Endothelial cell (in vitro differentiated cells): ENCODE measurements around the gene SAMD10. TPM values are rescaled to one million over a fixed set of nuclear protein-coding genes. Genes with fewer than 3 reads are reported as not detected.
A peak's percentile ranks its signal among the peaks of the same experiment; 100 is the strongest.

ENCODE experiments used
- DNase-seq: peaks from one replicate; pipeline ENCODE4 v3.0.0; 2021; ENCODE audit warnings: low spot score
- H3K27ac Mint-ChIP-seq: one replicate; pipeline ENCODE4 v1.8.0; 2021; ENCODE audit warnings: mixed read lengths, inconsistent platforms; ENCODE audit not compliant: unreplicated experiment
- H3K27me3 Mint-ChIP-seq: one replicate; pipeline ENCODE4 v1.8.0; 2021; ENCODE audit warnings: mild to moderate bottlenecking, moderate library complexity, mixed read lengths, inconsistent platforms; ENCODE audit not compliant: unreplicated experiment
- H3K36me3 Mint-ChIP-seq: one replicate; pipeline ENCODE4 v1.8.0; 2021; ENCODE audit warnings: mild to moderate bottlenecking, low read depth, mixed read lengths, inconsistent platforms; ENCODE audit not compliant: unreplicated experiment
- H3K4me1 Mint-ChIP-seq: one replicate; pipeline ENCODE4 v1.8.0; 2021; ENCODE audit warnings: mild to moderate bottlenecking, mixed read lengths, inconsistent platforms; ENCODE audit not compliant: unreplicated experiment
- H3K4me3 Mint-ChIP-seq: one replicate; pipeline ENCODE4 v1.8.0; 2021; ENCODE audit warnings: mild to moderate bottlenecking, mixed read lengths, inconsistent platforms; ENCODE audit not compliant: unreplicated experiment
- H3K9me3 Mint-ChIP-seq: one replicate; pipeline ENCODE4 v1.8.0; 2021; ENCODE audit warnings: mixed read lengths, inconsistent platforms; ENCODE audit not compliant: unreplicated experiment
- microRNA-seq: library from miRNA; unstranded; fragments of <30 nt; microRNA quantifications from one replicate; pipeline ENCODE4, GENCODE V29; 2020; ENCODE audit not compliant: unreplicated experiment
- total RNA-seq: library from RNA; stranded (reverse); fragmentation: NEBNext Ultra II Directional; extraction: Animal tissue kit (Norgen Biotek cat#: 25700); gene quantifications from one replicate; pipeline ENCODE4 v1.2.1, GENCODE V29; 2021; ENCODE audit not compliant: unreplicated experiment
- TF ChIP-seq, protein P1 (sequence below): fragments of 200-600 bp; sonication (generic); IDR thresholded peaks from one replicate; pipeline ENCODE4 v1.5.0; 2021; ENCODE audit warnings: antibody characterized with exemption; ENCODE audit not compliant: unreplicated experiment

The SAMD10 gene
- total RNA-seq, 1 donor from 2014 or later = 5.0 TPM

DNA sequence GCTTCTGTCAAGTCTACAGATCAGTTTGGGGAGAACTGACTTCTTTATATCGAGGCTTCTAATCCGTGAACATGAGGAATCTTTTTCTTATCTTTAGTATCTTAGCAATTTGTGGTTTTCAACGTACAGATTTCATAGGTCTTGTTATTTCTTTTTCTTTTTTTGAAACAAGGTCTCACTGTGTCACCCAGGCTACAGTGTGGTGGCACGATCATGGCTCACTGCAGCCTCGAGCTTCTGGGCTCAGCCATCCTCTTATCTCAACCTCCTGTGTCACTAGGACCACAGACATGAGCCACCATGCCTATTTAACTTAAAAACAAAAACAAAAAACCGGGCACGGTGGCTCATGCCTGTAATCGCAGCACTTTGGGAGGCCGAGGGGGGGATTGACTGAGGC, 55.2 kb downstream of the SAMD10 start:
- H3K9me3 Mint-ChIP-seq = no peaks in the 10 kb centered on the region
- DNase-seq = no peak
- no peak overlapping the region for H3K27ac Mint-ChIP-seq
- H3K4me1 Mint-ChIP-seq = peaks cover 8% of the 10 kb centered on the region
- no peak overlapping the region for H3K4me3 Mint-ChIP-seq
- TF ChIP-seq, protein P1, sequence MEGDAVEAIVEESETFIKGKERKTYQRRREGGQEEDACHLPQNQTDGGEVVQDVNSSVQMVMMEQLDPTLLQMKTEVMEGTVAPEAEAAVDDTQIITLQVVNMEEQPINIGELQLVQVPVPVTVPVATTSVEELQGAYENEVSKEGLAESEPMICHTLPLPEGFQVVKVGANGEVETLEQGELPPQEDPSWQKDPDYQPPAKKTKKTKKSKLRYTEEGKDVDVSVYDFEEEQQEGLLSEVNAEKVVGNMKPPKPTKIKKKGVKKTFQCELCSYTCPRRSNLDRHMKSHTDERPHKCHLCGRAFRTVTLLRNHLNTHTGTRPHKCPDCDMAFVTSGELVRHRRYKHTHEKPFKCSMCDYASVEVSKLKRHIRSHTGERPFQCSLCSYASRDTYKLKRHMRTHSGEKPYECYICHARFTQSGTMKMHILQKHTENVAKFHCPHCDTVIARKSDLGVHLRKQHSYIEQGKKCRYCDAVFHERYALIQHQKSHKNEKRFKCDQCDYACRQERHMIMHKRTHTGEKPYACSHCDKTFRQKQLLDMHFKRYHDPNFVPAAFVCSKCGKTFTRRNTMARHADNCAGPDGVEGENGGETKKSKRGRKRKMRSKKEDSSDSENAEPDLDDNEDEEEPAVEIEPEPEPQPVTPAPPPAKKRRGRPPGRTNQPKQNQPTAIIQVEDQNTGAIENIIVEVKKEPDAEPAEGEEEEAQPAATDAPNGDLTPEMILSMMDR = no peak
- no peaks in the 10 kb centered on the region for H3K27me3 Mint-ChIP-seq
- peaks cover 20% of the 10 kb centered on the region for H3K36me3 Mint-ChIP-seq

Small RNA genes lying within 50 kb of the gene (microRNA-seq; reads per million reads assigned to microRNA genes)
- gene MIR1914 (9.5 reads per million, percentile 58 among the genes with 10 or more reads in this experiment), gene MIR647 (not detected)

Other genes with a start within 250 kb of the SAMD10 start
- gene LIME1, start 243.0 kb downstream of the SAMD10 start, total RNA-seq = 8.1 TPM
- 69.6 TPM for gene SLC2A4RG, start 239.9 kb downstream of the SAMD10 start, total RNA-seq
- gene ZBTB46, start 148.4 kb downstream of the SAMD10 start, total RNA-seq = 42.1 TPM
- not detected for gene ABHD16B, start 118.1 kb downstream of the SAMD10 start, total RNA-seq
- 85.5 TPM for gene TPD52L2, start 114.4 kb downstream of the SAMD10 start, total RNA-seq
- 54.4 TPM for gene DNAJC5, start 84.5 kb downstream of the SAMD10 start, total RNA-seq
- 40.1 TPM for gene UCKL1, start 23.2 kb downstream of the SAMD10 start, total RNA-seq
- 40.8 TPM for gene ZNF512B, start 9.7 kb downstream of the SAMD10 start, total RNA-seq
- gene PRPF6, start 1.5 kb upstream of the SAMD10 start, total RNA-seq = 73.4 TPM
- 14.2 TPM for gene C20orf204, start 56.5 kb upstream of the SAMD10 start, total RNA-seq
- gene SOX18, start 70.0 kb upstream of the SAMD10 start, total RNA-seq = 149 TPM
- 123 TPM for gene TCEA2, start 83.6 kb upstream of the SAMD10 start, total RNA-seq
- 26.2 TPM for gene RGS19, start 99.9 kb upstream of the SAMD10 start, total RNA-seq
- 10.2 TPM for gene OPRL1, start 100.4 kb upstream of the SAMD10 start, total RNA-seq
- not detected for gene LKAAEAR1, start 104.8 kb upstream of the SAMD10 start, total RNA-seq
- not detected for gene NPBWR2, start 127.9 kb upstream of the SAMD10 start, total RNA-seq
- 0.74 TPM for gene MYT1, start 184.8 kb upstream of the SAMD10 start, total RNA-seq